Kidney (tissue), 14 donors: ENCODE data around the gene HHIPL1. TPM values are rescaled to one million over a fixed set of nuclear protein-coding genes. Genes with fewer than 3 reads are reported as not detected.

Experiments
- DNase-seq, 5 donors: peaks; one replicate each; pipeline ENCODE4 v3.0.0-alpha.2; 2013 to 2020
- FAIRE-seq: peaks from 2 replicates; lab custom pipeline; 2012; peaks lifted over from hg19 to GRCh38; lab: Jason Lieb, UNC
- H3K27ac ChIP-seq, 2 donors: one replicate each; pipeline ENCODE4 v1.7.0; 2013; ENCODE audit warnings: low read depth in 2 of 2, low read length in 2 of 2, inconsistent platforms in 1 of 2
- H3K27me3 ChIP-seq: one replicate; pipeline ENCODE4 v1.7.1; 2013; ENCODE audit warnings: low read length, inconsistent platforms; ENCODE audit not compliant: control insufficient read depth, insufficient read depth
- H3K36me3 ChIP-seq, 3 donors: one replicate each; pipeline versions ENCODE4 v1.7.0 to v1.7.1; 2013; ENCODE audit warnings: low read length in 3 of 3, control low read depth in 1 of 3, inconsistent platforms in 1 of 3; ENCODE audit not compliant: insufficient read depth in 3 of 3, control insufficient read depth in 2 of 3
- H3K4me1 ChIP-seq, 3 donors: one replicate each; pipeline versions ENCODE4 v1.7.0 to v1.7.1; 2013; ENCODE audit warnings: low read length in 3 of 3, inconsistent platforms in 1 of 3, low read depth in 1 of 3; ENCODE audit not compliant: control insufficient read depth in 2 of 3, insufficient read depth in 2 of 3
- H3K4me3 ChIP-seq, 3 donors: one replicate each; pipeline versions ENCODE4 v1.7.0 to v1.8.1; 2013; ENCODE audit warnings: low read length in 3 of 3, control low read depth in 1 of 3, inconsistent platforms in 1 of 3
- H3K9ac ChIP-seq, 3 donors: one replicate each; pipeline versions ENCODE4 v1.7.0 to v1.7.1; 2013; ENCODE audit warnings: low read length in 3 of 3, control low read depth in 1 of 3, inconsistent platforms in 1 of 3
- H3K9me3 ChIP-seq, 3 donors: one replicate each; pipeline versions ENCODE4 v1.7.0 to v1.7.1; 2013; ENCODE audit warnings: low read length in 3 of 3, control low read depth in 1 of 3, inconsistent platforms in 1 of 3; ENCODE audit not compliant: control insufficient read depth in 2 of 3, insufficient read depth in 1 of 3
- CTCF ChIP-seq: IDR thresholded peaks from 3 replicates; pipeline ENCODE4 v1.5.1; 2012; ENCODE audit warnings: mild to moderate bottlenecking, moderate library complexity, borderline replicate concordance; ENCODE audit not compliant: insufficient read depth; ENCODE audit errors: extremely low read depth
- intact Hi-C: fragments of 100-400 bp; cut with DNase I; formaldehyde crosslinking; loops from one replicate; pipeline ENCODE4 v1.11.1; 2022
- polyA plus RNA-seq: library from polyadenylated mRNA; stranded (reverse); fragments of 350-450 nt; fragmentation: Illumina TruSeq; extraction: RNeasy Lipid Tissue Mini Kit (QIAGEN cat#74804); gene quantifications from one replicate; pipeline ENCODE4 v1.2.3, GENCODE V29; 2014; ENCODE audit warnings: low read depth, low replicate concordance; ENCODE audit not compliant: insufficient read depth
- total RNA-seq: library from RNA; stranded (reverse); fragmentation: NEBNext Ultra II Directional; extraction: Animal tissue kit (Norgen Biotek cat#: 25700); gene quantifications from one replicate; pipeline ENCODE4 v1.2.1, GENCODE V29; 2021
- donor health status: control.
- donor health status: control.
- donor health status: control.
- donor health status: control.
- donor health status: control.
- donor health status: DM: yes; HTN: yes; CAD: no.
- donor health status: Normal renal cell carcinoma (clear cell type).

HHIPL1 gene
- total and polyA plus RNA-seq, 2 donors from 2014 or later, result 0.32 to 0.88 TPM

GRCh38 chr14:99698236-99698635 is 53.3 kb downstream of the HHIPL1 start:
- Histone ChIP-seq H3K9me3 (peaks cover 0 to 5% (median 0%) of the 10 kb centered on the region in 3 donors), H3K27me3 (no peaks in the 10 kb centered on the region), H3K27ac (no peak overlapping the region), H3K4me1 (no peaks in the 10 kb centered on the region), H3K36me3 (no peaks in the 10 kb centered on the region), H3K4me3 (no peak overlapping the region), H3K9ac (no peak overlapping the region)
- no peak for TF ChIP-seq CTCF
- DNase-seq (no peak), FAIRE-seq (no peak)
- intact Hi-C loops, result no loop called here

GRCh38 chr14:99698642-99699041 is 53.7 kb downstream of the HHIPL1 start:
- Histone ChIP-seq H3K36me3 (no peaks in the 10 kb centered on the region), H3K27me3 (no peaks in the 10 kb centered on the region), H3K9me3 (peaks cover 0 to 8% (median 0%) of the 10 kb centered on the region in 3 donors), H3K4me3 (no peak overlapping the region), H3K4me1 (no peaks in the 10 kb centered on the region), H3K27ac (no peak overlapping the region), H3K9ac (no peak overlapping the region)
- DNase-seq (no peak), FAIRE-seq (no peak)
- intact Hi-C loops, result no loop called here
- no peak for TF ChIP-seq CTCF

GRCh38 chr14:99699085-99699760 is 54.3 kb downstream of the HHIPL1 start:
- Histone ChIP-seq H3K4me3 (no peak overlapping the region), H3K9me3 (peaks cover 0 to 10% (median 0%) of the 10 kb centered on the region in 3 donors), H3K27ac (no peak overlapping the region), H3K9ac (no peak overlapping the region), H3K27me3 (no peaks in the 10 kb centered on the region), H3K36me3 (no peaks in the 10 kb centered on the region), H3K4me1 (no peaks in the 10 kb centered on the region)
- intact Hi-C loops, result no loop called here
- FAIRE-seq, result no peak
- TF ChIP-seq CTCF, result no peak
- DNase-seq, result no peak
